ENCODE data around the gene ZNF485.

DNA sequence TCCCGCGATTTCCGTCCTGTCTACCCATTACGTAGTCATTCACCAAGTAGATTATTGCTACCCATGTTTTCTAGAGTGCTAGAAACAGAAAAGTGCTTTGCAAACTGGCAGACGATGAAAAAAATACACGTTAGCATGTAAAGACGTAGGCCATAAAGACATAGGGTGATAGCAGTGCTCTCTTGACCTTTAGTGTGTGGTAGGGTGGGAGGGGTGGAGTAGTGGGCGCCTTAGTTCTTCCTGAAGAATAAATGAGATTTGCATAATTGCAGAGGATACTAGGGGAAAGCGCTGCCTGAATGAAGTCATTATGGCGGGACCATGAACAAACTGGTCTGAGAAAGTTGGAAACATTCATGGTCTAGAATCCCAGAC, 948 bp downstream of the ZNF485 start:
- TF ChIP-seq, protein P1, sequence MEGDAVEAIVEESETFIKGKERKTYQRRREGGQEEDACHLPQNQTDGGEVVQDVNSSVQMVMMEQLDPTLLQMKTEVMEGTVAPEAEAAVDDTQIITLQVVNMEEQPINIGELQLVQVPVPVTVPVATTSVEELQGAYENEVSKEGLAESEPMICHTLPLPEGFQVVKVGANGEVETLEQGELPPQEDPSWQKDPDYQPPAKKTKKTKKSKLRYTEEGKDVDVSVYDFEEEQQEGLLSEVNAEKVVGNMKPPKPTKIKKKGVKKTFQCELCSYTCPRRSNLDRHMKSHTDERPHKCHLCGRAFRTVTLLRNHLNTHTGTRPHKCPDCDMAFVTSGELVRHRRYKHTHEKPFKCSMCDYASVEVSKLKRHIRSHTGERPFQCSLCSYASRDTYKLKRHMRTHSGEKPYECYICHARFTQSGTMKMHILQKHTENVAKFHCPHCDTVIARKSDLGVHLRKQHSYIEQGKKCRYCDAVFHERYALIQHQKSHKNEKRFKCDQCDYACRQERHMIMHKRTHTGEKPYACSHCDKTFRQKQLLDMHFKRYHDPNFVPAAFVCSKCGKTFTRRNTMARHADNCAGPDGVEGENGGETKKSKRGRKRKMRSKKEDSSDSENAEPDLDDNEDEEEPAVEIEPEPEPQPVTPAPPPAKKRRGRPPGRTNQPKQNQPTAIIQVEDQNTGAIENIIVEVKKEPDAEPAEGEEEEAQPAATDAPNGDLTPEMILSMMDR (optimal IDR thresholded peaks at IDR 0.05 in 1 of 3, IDR thresholded peaks at IDR 0.05 in 1 of 3, conservative IDR thresholded peaks at IDR 0.05 in 1 of 3; ENCODE audit: extremely low read depth in 1 of 3, insufficient read depth in 2 of 3, low read length in 3 of 3), result no peak
- TF ChIP-seq EZH2 (IDR thresholded peaks at IDR 0.05; ENCODE audit: low read length), result no peak
